Activated CD4-positive, CD25-positive, alpha-beta regulatory T cell treated with anti-CD3 and anti-CD28 coated beads, Interleukin-2, amount 50 U/mL, for 16 hours (primary cell): ENCODE measurements around the gene KCNH2.
A peak's percentile ranks its signal among the peaks of the same experiment; 100 is the strongest.

Source experiments
- DNase-seq: peaks from one replicate; pipeline ENCODE4 v3.0.0-alpha.2; 2020; ENCODE audit warnings: low read depth, low spot score

The KCNH2 gene

GRCh38 chr7:150996376-150997074 is 18.4 kb upstream of the KCNH2 start:
- no peak for DNase-seq

GRCh38 chr7:150994838-150995510 is 16.9 kb upstream of the KCNH2 start:
- DNase-seq: no peak

- DNase-seq: no peak
Measured at GRCh38 chr7:150994141-150994837, 16.2 kb upstream of the KCNH2 start.

- no peak for DNase-seq
Measured at GRCh38 chr7:150993511-150993910, 15.4 kb upstream of the KCNH2 start.

- no peak for DNase-seq
Measured at GRCh38 chr7:150992833-150993302, 14.7 kb upstream of the KCNH2 start.

GRCh38 chr7:150992051-150992640 is 14.0 kb upstream of the KCNH2 start:
- no peak for DNase-seq

GRCh38 chr7:150990416-150991186 is 12.5 kb upstream of the KCNH2 start, which contains the start of gene NOS3:
Gene NOS3 (plus strand): TSS chr7:150991017. CDS start chr7:150993804, 2,787 bp downstream.
- DNase-seq: no peak

GRCh38 chr7:150989456-150989855 is 11.3 kb upstream of the KCNH2 start:
- no peak for DNase-seq

GRCh38 chr7:150988230-150989226 is 10.4 kb upstream of the KCNH2 start:
- DNase-seq: peak; percentile 44

- DNase-seq: no peak
Measured at GRCh38 chr7:150986556-150986955, 8.4 kb upstream of the KCNH2 start.

GRCh38 chr7:150986099-150986512 is 8.0 kb upstream of the KCNH2 start:
- DNase-seq: no peak

GRCh38 chr7:150983893-150984368 is 5.8 kb upstream of the KCNH2 start:
- no peak for DNase-seq

GRCh38 chr7:150982351-150982750 is 4.2 kb upstream of the KCNH2 start:
- no peak for DNase-seq

GRCh38 chr7:150981644-150982043 is 3.5 kb upstream of the KCNH2 start:
- DNase-seq: no peak

- no peak for DNase-seq
Measured at GRCh38 chr7:150980663-150981062, 2.5 kb upstream of the KCNH2 start.

GRCh38 chr7:150979713-150980390 is 1.7 kb upstream of the KCNH2 start:
- DNase-seq: no peak

- DNase-seq: no peak
Measured at GRCh38 chr7:150977382-150978125, 567 bp downstream of the KCNH2 start.

- no peak for DNase-seq
Measured at GRCh38 chr7:150976529-150977381, 1.4 kb downstream of the KCNH2 start.
